Gastrocnemius medialis (tissue), 4 donors: ENCODE results near the gene RPE. TPM values are rescaled to one million over a fixed set of nuclear protein-coding genes. Genes with fewer than 3 reads are reported as not detected.

Experiments
- ATAC-seq, 2 donors: fragments of 150-250 bp; one replicate each; pipeline ENCODE4 v1.9.1; 2016
- DNase-seq, 2 donors: peaks; one replicate each; pipeline ENCODE4 v3.0.0-alpha.2; 2019
- H3K27ac ChIP-seq, 4 donors: fragments of 200-600 bp; sonication (generic); 1 replicate in 1 of 4; 2 replicates in 3 of 4; pipeline ENCODE4 v1.5.1; 2016 to 2018; ENCODE audit warnings: mild to moderate bottlenecking in 2 of 4, moderate library complexity in 1 of 4
- H3K27me3 ChIP-seq, 3 donors: fragments of 200-600 bp; sonication (generic) in 2 of 3; 1 replicate in 1 of 3; 2 replicates in 2 of 3; pipeline versions ENCODE4 v1.5.1 to v1.6.0; 2016 to 2019; ENCODE audit warnings: mild to moderate bottlenecking in 1 of 3, moderate library complexity in 1 of 3
- H3K36me3 ChIP-seq, 2 donors: fragments of 200-600 bp; sonication (generic) in 1 of 2; one replicate each; pipeline ENCODE4 v1.5.1; 2017 to 2018
- H3K4me1 ChIP-seq, 2 donors: fragments of 200-600 bp; sonication (generic) in 1 of 2; one replicate each; pipeline ENCODE4 v1.5.1; 2016 to 2017; ENCODE audit warnings: mild to moderate bottlenecking in 2 of 2
- H3K4me3 ChIP-seq, 4 donors: fragments of 200-600 bp; sonication (generic) in 3 of 4; 1 replicate in 1 of 4; 2 replicates in 3 of 4; pipeline ENCODE4 v1.5.1; 2016 to 2019; ENCODE audit warnings: mild to moderate bottlenecking in 2 of 4
- H3K9me3 ChIP-seq, 3 donors: fragments of 200-600 bp; sonication (generic) in 2 of 3; 1 replicate in 1 of 3; 2 replicates in 2 of 3; pipeline ENCODE4 v1.5.1; 2016 to 2019
- POLR2A ChIP-seq, 2 donors: fragments of 450-650 bp; IDR thresholded peaks; one replicate each; pipeline ENCODE4 v1.6.1; 2017; ENCODE audit warnings: antibody characterized with exemption in 2 of 2, mild to moderate bottlenecking in 2 of 2, moderate library complexity in 2 of 2
- in situ Hi-C, 4 donors: fragments of 200-750 bp; cut with MboI; loops; one replicate each; pipeline versions ENCODE4 v1.15.0 to v1.8.0; 2017; ENCODE audit warnings: low sequenced_read_pairs in 4 of 4
- intact Hi-C: fragments of 100-400 bp; cut with DNase I; formaldehyde crosslinking; loops from one replicate; pipeline ENCODE4 v1.15.1; 2023; ENCODE audit warnings: low total_unique reads
- total RNA-seq, 4 donors: library from RNA; depleted of rRNA; stranded (reverse); fragments of >200 nt; gene quantifications; one replicate each; pipeline versions ENCODE4 v1.1.0 to v1.2.3, GENCODE V29; 2016
- TF ChIP-seq, protein P1 (sequence below), 5 experiments: fragments of 450-650 bp in 3 of 5; fragments of 200-600 bp in 2 of 5; sonication (generic) in 2 of 5; IDR thresholded peaks in 4 of 5; conservative IDR thresholded peaks in 1 of 5; 1 replicate in 4 of 5; 2 replicates in 1 of 5; pipeline ENCODE4 v1.5.1; 2016 to 2019; ENCODE audit warnings: antibody characterized with exemption in 5 of 5, mild to moderate bottlenecking in 3 of 5, moderate library complexity in 3 of 5

Gene RPE
- total RNA-seq, 4 donors from 2014 or later: 9.2 to 73.5 (median 23.2) TPM

DNA sequence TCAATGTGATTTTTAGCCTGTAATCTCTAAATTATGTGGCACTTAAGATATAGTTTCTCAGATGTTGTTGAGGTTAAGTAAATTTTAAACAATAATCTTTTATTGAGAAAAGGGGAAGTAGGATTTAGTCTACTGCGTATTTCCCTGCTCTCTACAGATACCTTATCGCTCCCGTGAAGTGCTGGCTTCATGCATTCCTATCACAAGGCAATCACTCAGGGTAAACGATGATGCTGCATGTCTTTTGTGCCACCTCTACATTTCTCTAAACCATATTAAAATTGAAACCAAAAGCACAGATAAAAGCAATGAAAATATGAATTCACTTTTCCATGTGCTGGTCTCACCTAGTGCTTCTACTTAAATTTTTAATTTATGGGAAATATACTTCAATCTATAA is 14.4 kb upstream of the RPE start:
- no peak for ATAC-seq
- H3K9me3 ChIP-seq: no peaks in the 10 kb centered on the region
- intact Hi-C loops: no loop called here
- no peaks in the 10 kb centered on the region for H3K4me1 ChIP-seq
- no peak overlapping the region for H3K4me3 ChIP-seq
- in situ Hi-C loops: loop anchor here in 1 of 4 donors (25.0 kb wide), 1 partner anchor 424 kb away; no protein-coding TSS in a partner anchor
- no peak overlapping the region for H3K27ac ChIP-seq
- H3K36me3 ChIP-seq: no peaks in the 10 kb centered on the region
- TF ChIP-seq POLR2A (IDR thresholded peaks at IDR 0.05): no peak
- TF ChIP-seq, protein P1, sequence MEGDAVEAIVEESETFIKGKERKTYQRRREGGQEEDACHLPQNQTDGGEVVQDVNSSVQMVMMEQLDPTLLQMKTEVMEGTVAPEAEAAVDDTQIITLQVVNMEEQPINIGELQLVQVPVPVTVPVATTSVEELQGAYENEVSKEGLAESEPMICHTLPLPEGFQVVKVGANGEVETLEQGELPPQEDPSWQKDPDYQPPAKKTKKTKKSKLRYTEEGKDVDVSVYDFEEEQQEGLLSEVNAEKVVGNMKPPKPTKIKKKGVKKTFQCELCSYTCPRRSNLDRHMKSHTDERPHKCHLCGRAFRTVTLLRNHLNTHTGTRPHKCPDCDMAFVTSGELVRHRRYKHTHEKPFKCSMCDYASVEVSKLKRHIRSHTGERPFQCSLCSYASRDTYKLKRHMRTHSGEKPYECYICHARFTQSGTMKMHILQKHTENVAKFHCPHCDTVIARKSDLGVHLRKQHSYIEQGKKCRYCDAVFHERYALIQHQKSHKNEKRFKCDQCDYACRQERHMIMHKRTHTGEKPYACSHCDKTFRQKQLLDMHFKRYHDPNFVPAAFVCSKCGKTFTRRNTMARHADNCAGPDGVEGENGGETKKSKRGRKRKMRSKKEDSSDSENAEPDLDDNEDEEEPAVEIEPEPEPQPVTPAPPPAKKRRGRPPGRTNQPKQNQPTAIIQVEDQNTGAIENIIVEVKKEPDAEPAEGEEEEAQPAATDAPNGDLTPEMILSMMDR (IDR thresholded peaks at IDR 0.05 in 4 of 5, conservative IDR thresholded peaks at IDR 0.05 in 1 of 5): no peak
- H3K27me3 ChIP-seq: no peaks in the 10 kb centered on the region
- no peak for DNase-seq

DNA sequence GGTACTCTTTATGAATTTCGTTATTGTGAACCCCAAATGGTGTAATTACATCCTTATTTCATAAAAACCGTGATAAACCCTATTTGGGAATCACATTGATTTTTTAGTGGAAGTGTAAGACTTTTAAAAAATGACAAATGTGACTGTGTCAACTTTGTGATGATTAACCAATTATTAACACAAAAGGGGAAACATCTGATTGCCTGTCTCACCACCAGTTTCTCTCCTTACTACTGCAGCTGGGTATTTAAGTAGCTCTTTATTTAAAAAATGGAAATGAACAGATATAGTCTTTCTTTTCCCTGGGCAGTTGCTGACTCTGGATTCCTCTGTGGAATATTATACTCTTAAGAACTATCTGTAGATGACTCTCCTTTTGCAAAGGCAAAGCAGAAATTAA is 11.6 kb upstream of the RPE start:
- Histone ChIP-seq H3K36me3 (no peaks in the 10 kb centered on the region), H3K4me3 (no peak overlapping the region), H3K27ac (no peak overlapping the region), H3K9me3 (no peaks in the 10 kb centered on the region), H3K27me3 (no peaks in the 10 kb centered on the region), H3K4me1 (no peaks in the 10 kb centered on the region)
- DNase-seq (no peak), ATAC-seq (no peak)
- intact Hi-C loops (no loop called here), in situ Hi-C loops (loop anchor here in 1 of 4 donors (25.0 kb wide), 1 partner anchor 421 kb away; no protein-coding TSS in a partner anchor)
- TF ChIP-seq POLR2A (IDR thresholded peaks at IDR 0.05): no peak
- TF ChIP-seq, protein P1 (IDR thresholded peaks at IDR 0.05 in 4 of 5, conservative IDR thresholded peaks at IDR 0.05 in 1 of 5): no peak

DNA sequence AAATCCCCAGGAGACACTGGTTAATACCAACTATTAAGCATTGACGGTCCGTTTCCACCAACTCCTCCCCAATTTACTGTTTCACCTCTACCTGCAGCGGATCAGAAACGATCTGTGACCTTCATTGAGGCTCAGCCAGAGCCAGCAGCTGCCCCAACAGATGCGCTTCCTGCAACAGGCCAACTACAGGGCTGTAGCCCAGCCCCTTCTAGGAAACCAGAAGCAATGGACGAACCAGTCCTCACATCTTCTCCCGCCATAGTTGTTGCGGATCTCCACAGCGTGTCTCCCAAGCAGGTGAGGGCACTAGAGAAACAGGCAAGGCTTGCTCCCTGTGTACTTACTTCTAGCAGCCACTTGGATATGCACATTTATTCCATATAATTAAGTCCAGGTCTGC is 8.5 kb upstream of the RPE start:
- Histone ChIP-seq H3K36me3 (no peaks in the 10 kb centered on the region), H3K27me3 (no peaks in the 10 kb centered on the region), H3K4me3 (no peak overlapping the region), H3K4me1 (no peaks in the 10 kb centered on the region), H3K9me3 (no peaks in the 10 kb centered on the region), H3K27ac (no peak overlapping the region)
- no peak for ATAC-seq
- in situ Hi-C loops: loop anchor here in 1 of 4 donors (25.0 kb wide), 1 partner anchor 418 kb away; no protein-coding TSS in a partner anchor
- TF ChIP-seq POLR2A (IDR thresholded peaks at IDR 0.05): no peak
- TF ChIP-seq, protein P1 (IDR thresholded peaks at IDR 0.05 in 4 of 5, conservative IDR thresholded peaks at IDR 0.05 in 1 of 5): no peak
- intact Hi-C loops: no loop called here
- DNase-seq: no peak

DNA sequence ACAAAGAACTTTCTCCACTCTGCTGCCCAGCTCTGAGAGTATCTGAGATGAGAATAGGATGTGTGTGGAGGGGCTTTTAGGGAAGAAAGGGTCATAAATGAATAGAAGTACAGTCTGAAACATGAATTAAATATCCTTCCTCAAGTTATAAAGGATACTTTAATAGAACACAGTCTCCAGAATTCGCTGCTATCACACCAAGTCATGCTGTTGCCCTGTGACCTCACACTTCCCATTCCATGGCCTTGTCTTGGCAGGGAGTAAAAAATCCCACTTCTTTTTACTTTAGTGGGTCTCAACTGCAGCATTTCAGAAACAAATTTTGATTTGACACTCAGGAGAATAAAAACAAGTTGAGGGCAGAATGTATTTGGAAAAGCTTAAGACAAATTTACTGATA is 3.8 kb upstream of the RPE start:
- H3K36me3 ChIP-seq: no peaks in the 10 kb centered on the region
- peaks cover 9 to 10% of the 10 kb centered on the region in 2 donors for H3K4me1 ChIP-seq
- intact Hi-C loops (no loop called here), in situ Hi-C loops (loop anchor here in 1 of 4 donors (25.0 kb wide), 1 partner anchor 414 kb away; no protein-coding TSS in a partner anchor)
- ATAC-seq (no peak), DNase-seq (no peak)
- no peak overlapping the region for H3K4me3 ChIP-seq
- H3K27ac ChIP-seq: no peak overlapping the region
- no peaks in the 10 kb centered on the region for H3K27me3 ChIP-seq
- TF ChIP-seq, protein P1 (IDR thresholded peaks at IDR 0.05 in 4 of 5, conservative IDR thresholded peaks at IDR 0.05 in 1 of 5): no peak
- H3K9me3 ChIP-seq: no peaks in the 10 kb centered on the region
